OCI-LY7 (cell line): ENCODE results near the gene PCDH9. TPM values are rescaled to one million over a fixed set of nuclear protein-coding genes. Genes with fewer than 3 reads are reported as not detected.

Source experiments
- BruUV-seq: library from RNA; stranded (reverse); fragments of 400-500 nt; replicated peaks from 2 replicates; lab custom pipeline; 2021; lab: Mats Ljungman, UMichigan
- CTCF ChIA-PET: fragments of 300-600 bp; sonication (Branson Sonifier 250); formaldehyde crosslinking; loops from one replicate; lab custom pipeline; 2022; ENCODE audit warnings: antibody characterized with exemption; ENCODE audit not compliant: unreplicated experiment; lab: Charles Lee
- POLR2A ChIA-PET: fragments of 300-600 bp; sonication (Branson Sonifier 250); formaldehyde crosslinking; loops from one replicate; lab custom pipeline; 2022; ENCODE audit warnings: antibody characterized with exemption; lab: Charles Lee
- DNase-seq: peaks from one replicate; pipeline ENCODE4 v3.0.0-alpha.2; 2015; ENCODE audit warnings: low spot score
- H2AFZ ChIP-seq: fragments of 200-600 bp; sonication (generic), shearing (Covaris generic); 2 replicates; pipeline ENCODE4 v1.6.1; 2014; ENCODE audit warnings: mild to moderate bottlenecking, antibody characterized with exemption, low read length, moderate library complexity
- H3K27ac ChIP-seq: fragments of 200-600 bp; sonication (generic); 2 replicates; pipeline ENCODE4 v1.5.1; 2014; ENCODE audit warnings: mixed run types, low read depth, mild to moderate bottlenecking, moderate library complexity, low read length, inconsistent platforms; ENCODE audit not compliant: poor library complexity, severe bottlenecking
- H3K36me3 ChIP-seq: fragments of 200-600 bp; sonication (generic); 2 replicates; pipeline ENCODE4 v1.6.1; 2014; ENCODE audit warnings: mild to moderate bottlenecking, antibody characterized with exemption, low read length, moderate library complexity, mixed read lengths; ENCODE audit not compliant: insufficient read depth
- H3K4me1 ChIP-seq: fragments of 200-600 bp; sonication (generic); 2 replicates; pipeline ENCODE4 v1.5.1; 2014; ENCODE audit warnings: mild to moderate bottlenecking, low read length; ENCODE audit not compliant: insufficient read depth, poor library complexity, severe bottlenecking
- H3K4me2 ChIP-seq: fragments of 200-600 bp; sonication (generic); 2 replicates; pipeline ENCODE4 v1.6.1; 2014; ENCODE audit warnings: mild to moderate bottlenecking, low read length
- H3K4me3 ChIP-seq: fragments of 200-600 bp; sonication (generic); 2 replicates; pipeline ENCODE4 v1.5.1; 2014; ENCODE audit warnings: mild to moderate bottlenecking, low read depth, low read length; ENCODE audit not compliant: poor library complexity, severe bottlenecking
- H3K79me2 ChIP-seq: fragments of 200-600 bp; sonication (generic); 2 replicates; pipeline ENCODE4 v1.6.1; 2016; ENCODE audit warnings: low read depth, mild to moderate bottlenecking, low read length, moderate library complexity, mixed read lengths; ENCODE audit not compliant: insufficient read depth
- H3K9me2 ChIP-seq: fragments of 200-600 bp; sonication (generic); 2 replicates; pipeline ENCODE4 v1.6.1; 2016; ENCODE audit warnings: mild to moderate bottlenecking, low read length, mixed read lengths; ENCODE audit not compliant: insufficient read depth
- H3K9me3 ChIP-seq: fragments of 200-600 bp; sonication (generic); 2 replicates; pipeline ENCODE4 v1.6.1; 2014; ENCODE audit warnings: mild to moderate bottlenecking, mixed run types, low read length, mixed read lengths
- H4K20me1 ChIP-seq: fragments of 200-600 bp; sonication (generic); 2 replicates; pipeline ENCODE4 v1.6.1; 2014; ENCODE audit warnings: mild to moderate bottlenecking, antibody characterized with exemption, low read length, moderate library complexity, mixed read lengths; ENCODE audit not compliant: insufficient read depth
- CTCF ChIP-seq: fragments of 200-600 bp; sonication (generic); conservative IDR thresholded peaks from 2 replicates; pipeline ENCODE4 v1.5.1; 2014; ENCODE audit warnings: mild to moderate bottlenecking, antibody characterized with exemption, low read length, moderate library complexity, mixed read lengths
- EZH2phosphoT487 ChIP-seq: fragments of 200-600 bp; sonication (generic); IDR thresholded peaks from 2 replicates; pipeline ENCODE4 v1.6.1; 2018; ENCODE audit warnings: low read depth, borderline replicate concordance, mild to moderate bottlenecking, mixed run types, antibody characterized with exemption, low read length, moderate library complexity, mixed read lengths
- intact Hi-C: fragments of 100-400 bp; cut with micrococcal nuclease; formaldehyde crosslinking; loops from one replicate; pipeline ENCODE4 v1.10.0; 2022; ENCODE audit not compliant: unreplicated experiment
- total RNA-seq, 2 experiments: library from RNA; depleted of rRNA in 1 of 2; stranded (reverse); fragments of >200 nt in 1 of 2; shearing (Covaris generic) in 1 of 2; gene quantifications; 2 replicates each; pipeline ENCODE4 v1.2.3, GENCODE V29; 2014 to 2022

The PCDH9 gene
- total RNA-seq, 2 experiments from 2014 or later = 20.1 to 26.0 TPM

- Histone ChIP-seq H3K36me3 (peaks cover 5% of the 10 kb centered on the region; the same call in 1 of the 2 replicates), H3K9me3 (no peaks in the 10 kb centered on the region), H3K9me2 (no peaks in the 10 kb centered on the region), H3K4me1 (peaks cover 22% of the 10 kb centered on the region), H2AFZ (peak overlapping the region; percentile 46), H3K4me2 (peak overlapping the region; percentile 74), H4K20me1 (no peaks in the 10 kb centered on the region; the same call in 1 of the 2 replicates), H3K4me3 (peak overlapping the region; percentile 90), H3K27ac (peak overlapping the region; percentile 51), H3K79me2 (peaks cover 28% of the 10 kb centered on the region)
- ChIA-PET POLR2A (interaction anchor here (0.7 to 3.5 kb wide), 4 partner anchors 9 to 344 kb away, joined by 3 to 32 read pairs (median 3); no protein-coding TSS in a partner anchor), CTCF (no interaction called here)
- intact Hi-C loops = loop anchor here (1.0 to 2.0 kb wide), 2 partner anchors 8 to 1092 kb away; no protein-coding TSS in a partner anchor
- TSS peak; percentile 51 for BruUV-seq
- TF ChIP-seq EZH2phosphoT487 (no peak), CTCF (no peak)
- DNase-seq = peak; percentile 90
These were observed 510 bp upstream of the PCDH9 start for GRCh38 chr13:67230404-67231288.

- H2AFZ ChIP-seq = peak overlapping the region; percentile 43
- no peaks in the 10 kb centered on the region; the same call in 1 of the 2 replicates for H4K20me1 ChIP-seq
- H3K4me3 ChIP-seq = peak overlapping the region; percentile 90
- H3K79me2 ChIP-seq = peaks cover 41% of the 10 kb centered on the region
- intact Hi-C loops = loop anchor here (5.0 to 10.0 kb wide), 2 partner anchors 737 to 1304 kb away; no protein-coding TSS in a partner anchor
- H3K36me3 ChIP-seq = peaks cover 5% of the 10 kb centered on the region; the same call in 1 of the 2 replicates
- POLR2A ChIA-PET = interaction anchor here (0.5 to 1.3 kb wide), 7 partner anchors 9 to 656 kb away, joined by 3 to 8 read pairs (median 4); no protein-coding TSS in a partner anchor
- H3K27ac ChIP-seq = no peak overlapping the region
- no peaks in the 10 kb centered on the region for H3K9me3 ChIP-seq
- DNase-seq = peak; percentile 30
- H3K4me1 ChIP-seq = peaks cover 32% of the 10 kb centered on the region
- CTCF ChIA-PET = interaction anchor here (0.9 kb wide), 1 partner anchor 234 kb away, joined by 3 read pairs; no protein-coding TSS in a partner anchor
- no peaks in the 10 kb centered on the region for H3K9me2 ChIP-seq
- H3K4me2 ChIP-seq = peak overlapping the region; percentile 64
- TF ChIP-seq EZH2phosphoT487 = no peak
- no peak for TF ChIP-seq CTCF
- no TSS peak for BruUV-seq
These were observed 1.2 kb downstream of the PCDH9 start for GRCh38 chr13:67228916-67229315.
